Kidney glomerular epithelial cell (primary cell): ENCODE data around the gene DLG4.
A peak's percentile ranks its signal among the peaks of the same experiment; 100 is the strongest.

Experiments used
- DNase-seq: peaks from one replicate; lab custom pipeline; 2025; lab: John Stamatoyannopoulos, UW

DLG4 gene

DNA sequence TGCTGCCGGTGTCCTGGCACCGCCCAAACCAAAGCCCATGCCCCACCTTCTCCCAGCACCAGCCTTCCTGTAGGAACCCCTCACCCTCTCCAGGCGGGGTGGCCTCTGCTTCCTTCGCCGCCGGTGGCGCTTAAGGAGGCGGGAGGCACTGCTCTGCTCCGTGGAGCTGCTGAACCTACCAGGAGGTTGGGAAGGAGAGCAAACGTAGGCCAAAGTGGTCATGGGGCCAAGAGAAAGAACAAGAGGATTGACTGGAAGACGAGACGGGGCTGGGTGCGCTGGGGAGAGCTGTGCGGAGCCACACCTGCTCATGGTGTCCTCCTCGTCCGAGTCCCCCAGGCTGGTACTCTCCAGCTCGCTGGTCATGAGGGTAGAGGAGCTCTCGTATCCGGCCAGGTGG is 9.9 kb upstream of the DLG4 start:
- DNase-seq: no peak

- no peak for DNase-seq
Observed at GRCh38 chr17:7228920-7229319, 9.3 kb upstream of the DLG4 start.

GRCh38 chr17:7226721-7227710 is 7.4 kb upstream of the DLG4 start:
- DNase-seq: no peak

GRCh38 chr17:7225711-7226331 is 6.2 kb upstream of the DLG4 start:
- DNase-seq: no peak

DNA sequence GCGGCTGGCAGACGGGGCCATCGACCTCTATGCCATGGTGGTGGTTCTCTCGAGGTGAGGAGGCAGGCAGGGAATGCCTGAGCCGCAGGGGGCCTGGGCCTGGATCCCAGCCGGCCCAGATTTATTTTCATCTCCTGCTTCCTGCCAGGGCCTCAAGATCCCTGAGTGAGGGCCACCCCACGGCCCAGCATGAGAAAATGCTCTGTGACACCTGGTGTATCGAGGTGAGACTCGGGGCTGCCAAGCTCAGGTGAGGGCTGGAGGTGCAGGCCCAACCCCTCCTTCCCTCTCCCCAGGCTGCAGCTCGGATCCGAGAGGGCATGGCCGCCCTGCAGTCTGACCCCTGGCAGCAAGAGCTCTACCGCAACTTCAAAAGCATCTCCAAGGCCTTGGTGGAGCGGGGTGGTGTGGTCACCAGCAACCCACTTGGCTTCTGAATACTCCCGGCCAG is 5.0 kb upstream of the DLG4 start:
- no peak for DNase-seq

GRCh38 chr17:7224110-7224509 is 4.5 kb upstream of the DLG4 start:
- DNase-seq: no peak

GRCh38 chr17:7223375-7223774 is 3.7 kb upstream of the DLG4 start:
- DNase-seq: no peak

DNA sequence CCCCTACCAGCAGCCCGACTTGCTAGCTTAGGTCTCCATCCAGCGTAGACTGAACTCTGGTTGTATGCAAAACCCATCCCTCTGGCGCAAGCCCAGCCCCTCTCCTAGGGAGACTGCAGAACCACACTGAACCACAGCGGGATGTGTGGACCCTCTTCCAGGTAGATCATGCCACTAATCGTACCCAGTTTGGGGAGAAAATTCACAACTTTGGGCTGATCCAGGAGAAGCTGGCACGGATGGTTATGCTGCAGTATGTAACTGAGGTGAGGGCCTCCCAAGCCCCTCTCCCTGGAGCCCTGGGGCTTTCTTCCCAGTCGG is 3.3 kb upstream of the DLG4 start:
- DNase-seq: no peak

GRCh38 chr17:7222093-7222971 is 2.7 kb upstream of the DLG4 start:
- no peak for DNase-seq

DNA sequence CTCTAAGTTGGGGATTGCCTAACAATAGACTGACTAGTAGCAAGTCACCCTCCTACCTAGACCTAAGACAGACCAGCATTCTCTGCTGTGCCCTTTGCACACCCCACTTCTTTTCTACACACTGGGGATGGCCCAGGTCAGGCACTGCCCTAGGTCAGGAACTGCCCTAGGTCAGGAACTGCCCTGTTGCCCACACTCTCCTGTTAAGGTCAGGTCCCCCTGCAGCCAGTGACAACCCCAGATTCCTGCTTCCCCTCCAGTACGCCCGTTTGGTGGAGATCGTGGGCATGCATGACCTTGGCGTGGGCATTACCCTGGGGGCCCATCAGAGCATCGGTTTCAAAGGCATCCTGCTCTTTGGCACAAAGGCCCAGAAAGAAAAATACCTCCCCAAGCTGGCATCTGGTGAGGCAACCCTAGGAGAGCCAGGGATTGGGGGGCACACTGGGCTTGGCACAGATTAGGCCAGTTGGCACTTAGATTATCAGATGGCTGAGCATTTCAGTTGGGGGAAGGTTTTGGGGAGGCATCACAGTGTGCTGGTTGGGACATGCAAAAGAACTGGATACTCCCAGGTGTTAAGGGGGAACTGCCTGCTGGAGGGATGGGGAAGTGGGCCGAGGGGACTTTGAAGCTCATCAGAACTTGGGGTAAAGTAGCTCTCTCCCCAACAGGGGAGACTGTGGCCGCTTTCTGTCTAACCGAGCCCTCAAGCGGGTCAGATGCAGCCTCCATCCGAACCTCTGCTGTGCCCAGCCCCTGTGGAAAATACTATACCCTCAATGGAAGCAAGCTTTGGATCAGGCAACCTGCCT is 1.8 kb upstream of the DLG4 start:
- DNase-seq: no peak

DNA sequence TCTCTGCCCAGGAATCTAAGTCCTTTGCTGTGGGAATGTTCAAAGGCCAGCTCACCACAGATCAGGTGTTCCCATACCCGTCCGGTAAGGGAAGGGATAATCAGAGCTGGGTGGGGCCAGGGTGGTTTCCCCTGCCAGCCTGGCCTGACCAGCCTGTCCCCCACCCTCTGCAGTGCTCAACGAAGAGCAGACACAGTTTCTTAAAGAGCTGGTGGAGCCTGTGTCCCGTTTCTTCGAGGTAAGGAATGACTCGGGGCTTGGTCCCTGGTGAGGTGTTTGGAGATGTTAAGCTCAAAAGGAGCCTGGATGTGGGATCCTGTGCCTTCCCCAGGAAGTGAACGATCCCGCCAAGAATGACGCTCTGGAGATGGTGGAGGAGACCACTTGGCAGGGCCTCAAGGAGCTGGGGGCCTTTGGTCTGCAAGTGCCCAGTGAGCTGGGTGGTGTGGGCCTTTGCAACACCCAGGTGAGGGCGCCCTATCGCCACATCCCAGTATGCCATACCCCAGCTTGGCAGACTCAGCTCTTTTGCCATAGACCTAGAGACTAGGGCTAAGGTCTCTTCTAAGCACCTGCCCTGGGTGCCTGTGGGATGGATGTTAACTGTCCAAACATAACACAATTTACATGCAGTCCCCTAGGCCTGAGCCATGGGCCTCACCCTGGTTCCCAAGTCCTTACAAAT is 1.1 kb upstream of the DLG4 start:
- peak; percentile 50 for DNase-seq

DNA sequence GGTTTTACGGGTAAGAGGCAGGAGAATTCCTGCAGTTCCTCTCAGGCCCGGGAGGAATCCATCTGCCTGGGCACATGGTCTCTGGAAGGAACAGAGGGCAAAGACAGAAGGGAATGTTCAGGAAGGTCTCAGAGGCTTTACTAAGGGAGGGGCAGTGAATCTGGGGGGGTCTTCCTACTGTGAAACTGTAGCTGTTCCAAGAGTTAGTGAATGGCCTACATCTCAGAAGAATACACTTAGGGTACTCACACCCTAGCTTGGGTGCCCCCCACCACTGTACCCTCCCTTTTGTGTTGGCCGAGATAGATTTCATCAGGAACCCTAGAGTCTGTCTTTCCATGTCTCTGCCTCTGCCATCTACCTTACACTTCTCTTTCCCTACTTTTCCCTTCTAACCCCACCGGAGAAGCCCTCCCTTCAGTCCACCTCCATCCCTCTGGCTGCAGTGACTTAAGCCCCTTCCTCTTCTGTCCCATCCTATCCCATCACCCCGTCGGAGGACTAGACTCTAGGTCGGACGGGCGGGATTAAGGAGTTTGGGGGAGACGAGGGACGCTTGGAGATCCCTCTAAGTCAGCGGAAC is 316 bp downstream of the DLG4 start:
- no peak for DNase-seq

- no peak for DNase-seq
Observed at GRCh38 chr17:7218758-7219157, 878 bp downstream of the DLG4 start.

GRCh38 chr17:7218166-7218565 is 1.5 kb downstream of the DLG4 start:
- no peak for DNase-seq

DNA sequence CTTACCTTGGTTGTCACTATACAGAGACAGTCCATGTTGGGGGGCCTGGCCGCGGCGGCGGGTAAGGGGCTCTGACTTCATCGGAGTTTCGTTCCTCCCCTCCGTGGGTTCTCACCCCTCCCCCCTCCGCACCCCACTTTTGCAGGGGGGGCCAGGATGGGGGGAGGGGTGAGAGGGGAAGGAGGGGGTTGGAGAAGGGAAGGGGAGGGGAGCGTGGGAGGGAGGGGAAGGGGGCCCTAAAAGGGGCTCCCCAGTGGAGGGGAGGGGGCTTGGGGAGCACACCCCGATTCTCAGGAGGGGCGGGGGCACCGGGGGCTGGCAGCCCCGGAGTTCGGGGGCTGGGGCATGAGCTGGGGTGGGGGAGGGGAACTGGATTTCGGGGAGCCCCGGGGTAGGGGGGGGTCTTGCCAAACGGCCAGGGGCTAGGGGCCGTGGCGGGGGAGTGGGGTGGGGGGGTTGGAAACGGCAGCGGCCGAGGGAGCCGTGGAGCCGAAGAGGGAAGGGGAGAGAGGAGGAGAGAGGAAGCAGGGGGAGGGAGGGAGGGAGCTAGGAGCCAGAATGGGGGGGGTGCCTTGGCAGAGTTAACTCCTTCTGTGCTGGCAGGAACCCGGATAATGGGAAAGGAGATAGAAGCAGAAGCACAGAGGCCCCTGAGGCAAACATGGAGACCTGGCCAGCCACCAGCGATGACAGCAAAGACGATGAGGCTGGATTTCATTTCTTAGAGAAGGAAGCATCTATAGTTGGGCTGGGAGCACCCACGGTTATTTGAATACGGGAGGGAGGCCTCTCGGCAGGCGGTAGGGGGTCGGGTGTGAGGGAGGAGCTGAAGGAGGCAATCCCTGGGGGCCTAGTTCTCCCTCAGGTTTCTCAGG is 2.3 kb downstream of the DLG4 start:
- DNase-seq: peak; percentile 57

GRCh38 chr17:7216242-7217112 is 3.2 kb downstream of the DLG4 start:
- DNase-seq: no peak

DNA sequence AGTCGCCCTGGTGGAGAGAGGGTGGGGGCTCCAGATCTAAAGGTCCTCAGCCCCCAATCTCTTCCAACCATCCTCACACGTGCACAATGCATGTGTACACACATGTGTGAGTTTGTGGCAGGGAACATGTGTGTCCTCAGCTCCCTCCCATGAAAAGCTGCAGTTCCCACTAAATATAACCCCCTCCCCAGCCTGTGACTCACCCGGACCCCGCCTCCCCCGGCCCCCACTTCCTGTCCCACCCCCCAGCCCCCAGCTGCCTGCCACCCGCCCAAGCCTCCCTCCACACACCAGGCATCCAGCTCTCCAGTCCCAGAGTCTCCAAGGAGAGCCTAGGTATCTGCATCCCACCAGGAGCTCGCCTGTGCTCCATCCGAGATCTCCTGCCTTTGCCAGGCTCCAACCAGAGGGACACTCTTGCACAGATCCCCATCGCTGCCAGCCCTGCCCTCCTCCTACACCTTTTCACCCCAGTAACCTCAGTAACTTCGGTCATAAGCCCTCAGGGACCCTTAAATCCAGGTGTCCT is 3.9 kb downstream of the DLG4 start:
- DNase-seq: no peak

DNA sequence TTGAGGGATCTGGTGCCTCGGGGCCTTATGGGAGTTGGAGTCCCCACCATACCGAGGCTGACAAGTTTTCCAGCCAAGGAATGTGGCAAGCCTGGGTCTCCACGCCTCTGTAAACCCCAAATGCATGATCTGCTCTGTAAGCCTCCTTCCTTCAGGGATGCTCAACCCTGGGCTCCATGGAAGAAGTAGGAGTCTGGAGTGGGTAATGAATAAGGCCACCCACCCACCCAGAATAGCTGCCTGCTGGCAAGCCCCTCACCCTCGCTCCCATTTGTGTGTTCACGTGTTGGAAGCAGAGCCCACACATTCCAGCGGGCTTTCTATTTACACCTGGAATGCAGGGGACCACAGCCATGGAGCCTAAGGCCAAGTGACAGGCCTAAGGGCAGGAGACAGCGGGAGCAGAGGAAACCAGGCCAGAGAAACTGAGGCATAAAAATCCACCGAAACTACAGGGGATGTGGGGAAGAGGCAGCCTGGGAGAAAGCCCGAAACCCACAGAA is 4.4 kb downstream of the DLG4 start:
- DNase-seq: peak; percentile 89
